Stimulated activated CD4-positive, alpha-beta T cell treated with anti-CD3 and anti-CD28 coated beads, Interleukin-4, amount 100 ng/mL, for 4 hours (primary cell): Measurements from ENCODE around the gene TRIM28.

Experiments used
- DNase-seq, 2 experiments: peaks; one replicate each; pipeline ENCODE4 v3.0.0-alpha.2; 2020

The TRIM28 gene

GRCh38 chr19:58579473-58580142 is 35.7 kb downstream of the TRIM28 start:
- DNase-seq, result no peak

- peak; percentile 84 to 85 for DNase-seq
These were observed 37.6 kb downstream of the TRIM28 start for GRCh38 chr19:58581227-58582141.

DNA sequence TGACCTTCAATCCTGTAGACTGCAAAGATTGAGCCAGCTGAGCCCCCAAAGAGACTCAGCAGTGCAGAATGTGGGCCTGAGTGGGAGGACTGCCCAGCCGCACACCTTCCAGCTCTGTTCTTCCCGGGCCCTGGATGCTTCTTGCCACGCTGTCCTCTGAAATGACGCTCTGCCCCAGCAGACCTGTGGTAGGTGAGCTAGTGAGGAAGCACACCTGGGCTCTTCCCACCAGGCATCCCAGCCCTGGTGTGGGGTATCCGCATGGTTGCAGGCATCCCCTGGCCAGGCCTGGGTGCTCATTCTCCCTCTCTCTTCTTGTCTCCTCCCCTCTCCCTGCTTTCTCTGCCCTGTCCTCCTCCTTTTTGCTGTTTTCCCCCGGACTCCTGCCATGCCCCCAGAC is 39.1 kb downstream of the TRIM28 start:
- DNase-seq, result no peak

GRCh38 chr19:58584498-58585441 is 40.9 kb downstream of the TRIM28 start:
- no peak for DNase-seq

GRCh38 chr19:58585442-58586132 is 41.7 kb downstream of the TRIM28 start:
- no peak for DNase-seq

GRCh38 chr19:58586133-58586765 is 42.4 kb downstream of the TRIM28 start:
- DNase-seq, result no peak
